Measurements from ENCODE around the gene SSX2IP.

GRCh38 chr1:84615790-84616189, 74.5 kb downstream of the SSX2IP start:
- TF ChIP-seq POLR2AphosphoS5 (IDR thresholded peaks at IDR 0.05; ENCODE audit: low read depth, low read length) = no peak
- no peak for TF ChIP-seq POLR2A (IDR thresholded peaks at IDR 0.05; ENCODE audit: low read depth, low read length)
- no peak for TF ChIP-seq PAX5 (IDR thresholded peaks at IDR 0.05; ENCODE audit: insufficient read depth, low read length, severe bottlenecking)
- no peak for TF ChIP-seq TAF1 (IDR thresholded peaks at IDR 0.05; ENCODE audit: low read depth, low read length)
- TF ChIP-seq SPI1 (IDR thresholded peaks at IDR 0.05; ENCODE audit: low read depth, low read length) = no peak
